Heart right ventricle (tissue), 16 donors: ENCODE results near the gene TMEM100. TPM values are rescaled to one million over a fixed set of nuclear protein-coding genes. Genes with fewer than 3 reads are reported as not detected.

Experiments
- ATAC-seq, 8 donors: fragments of 200-7000 bp; cut with Tn5 transposase; one replicate each; pipeline ENCODE4 v1.9.1; 2020; ENCODE audit warnings: mild to moderate bottlenecking in 8 of 8, moderate library complexity in 8 of 8, moderate number of reproducible peaks in 1 of 8
- DNase-seq, 2 donors: peaks; one replicate each; pipeline ENCODE4 v3.0.0-alpha.2; 2020
- H3K27ac ChIP-seq, 10 donors: fragments of 200-600 bp; sonication (generic) in 2 of 10; one replicate each; pipeline versions ENCODE4 v1.5.0 to v1.8.0; 2020 to 2022; ENCODE audit warnings: mild to moderate bottlenecking in 3 of 10
- H3K27me3 ChIP-seq, 7 donors: fragments of 200-600 bp; one replicate each; pipeline ENCODE4 v1.8.0; 2021 to 2022; ENCODE audit warnings: mild to moderate bottlenecking in 2 of 7
- H3K36me3 ChIP-seq, 9 donors: fragments of 200-600 bp; sonication (generic) in 1 of 9; one replicate each; pipeline versions ENCODE4 v1.5.0 to v1.8.0; 2020 to 2022; ENCODE audit warnings: mild to moderate bottlenecking in 2 of 9
- H3K4me1 ChIP-seq, 9 donors: fragments of 200-600 bp; sonication (generic) in 1 of 9; one replicate each; pipeline versions ENCODE4 v1.5.0 to v1.8.0; 2020 to 2022; ENCODE audit warnings: mild to moderate bottlenecking in 4 of 9
- H3K4me3 ChIP-seq, 10 donors: fragments of 200-600 bp; sonication (generic) in 2 of 10; one replicate each; pipeline versions ENCODE4 v1.5.0 to v1.8.0; 2020 to 2022; ENCODE audit warnings: mild to moderate bottlenecking in 7 of 10, moderate library complexity in 2 of 10
- H3K9me3 ChIP-seq, 11 donors: fragments of 200-600 bp in 10 of 11; sonication (generic) in 2 of 11; one replicate each; pipeline versions ENCODE4 v1.5.0 to v1.8.0; 2013 to 2022; ENCODE audit warnings: mild to moderate bottlenecking in 2 of 11, control low read depth in 1 of 11, moderate library complexity in 1 of 11
- WGBS, 2 donors: extraction: QIAGEN DNeasy Blood & Tissue Kit; methylation state at CpG; one replicate each; pipeline ENCODE4 v1.1.7; 2013; ENCODE audit warnings: inconsistent platforms in 1 of 2; 5-methylcytosine and 5-hydroxymethylcytosine counted together
- intact Hi-C, 10 donors: fragments of 100-400 bp; cut with DNase I; formaldehyde crosslinking; loops; one replicate each; pipeline versions ENCODE4 v1.11.1 to v1.14.2; 2022
- polyA plus RNA-seq, 2 donors: library from polyadenylated mRNA; stranded (reverse); fragments of 200-250 nt; gene quantifications; one replicate each; pipeline ENCODE4 v1.2.3, GENCODE V29; 2013
- total RNA-seq, 10 donors: library from RNA; stranded (reverse); fragmentation: NEBNext Ultra II Directional in 3 of 10; extraction: Animal tissue kit (Norgen Biotek cat#: 25700) in 3 of 10; gene quantifications; one replicate each; pipeline versions ENCODE4 v1.2.1 to v1.2.4, GENCODE V29; 2021 to 2023
- TF ChIP-seq, protein P1 (sequence below), 9 donors: fragments of 200-600 bp; sonication (generic) in 2 of 9; IDR thresholded peaks; one replicate each; pipeline versions ENCODE4 v1.5.0 to v1.8.0; 2021 to 2022; ENCODE audit warnings: antibody characterized with exemption in 9 of 9, mild to moderate bottlenecking in 5 of 9, moderate library complexity in 1 of 9
- donor health status: Arrhythmogenic right ventricular cardiomyopathy.
- donor health status: ischemic (EF 13 %, LVEDD 7.1; RV severe dilation, severe dysfunction).
- donor health status: healthy with polysubstance abuse.
- donor health status: DM: no; HTN: yes; CAD: no.
- donor health status: DM: no; HTN: no; CAD: no.
- donor health status: ischemic (EF 25% LVEDD 6.9; RV normal size, moderate dysfunction).
- donor health status: ischemic (EF 25% LVEDD 5.7; RV mildly dilated, moderate dysfunction).
- donor health status: healthy.
- donor health status: DM: yes; HTN: yes; CAD: no.
- donor health status: Ischemic cardiomyopathy.
- donor health status: ischemic (EF 35%, LVEDD 5.7; RV mildly dilated, moderate dysfunction).
- donor health status: nonischemic (EF 11% LVEDD 7.7; RV severe dilation, severe dysfunction).
- donor health status: DM: yes; HTN: yes; CAD: no.
- donor health status: PGD.
- donor health status: ischemic (EF 29% LVEDD 5.4; RV normal size, mild dysfunction).
- donor health status: nonischemic (EF 23%, LVEDD 6.1; RV moderate dilation, normal function).

The TMEM100 gene
- total and polyA plus RNA-seq, 12 donors: 1.6 to 12.1 (median 6.1) TPM

DNA sequence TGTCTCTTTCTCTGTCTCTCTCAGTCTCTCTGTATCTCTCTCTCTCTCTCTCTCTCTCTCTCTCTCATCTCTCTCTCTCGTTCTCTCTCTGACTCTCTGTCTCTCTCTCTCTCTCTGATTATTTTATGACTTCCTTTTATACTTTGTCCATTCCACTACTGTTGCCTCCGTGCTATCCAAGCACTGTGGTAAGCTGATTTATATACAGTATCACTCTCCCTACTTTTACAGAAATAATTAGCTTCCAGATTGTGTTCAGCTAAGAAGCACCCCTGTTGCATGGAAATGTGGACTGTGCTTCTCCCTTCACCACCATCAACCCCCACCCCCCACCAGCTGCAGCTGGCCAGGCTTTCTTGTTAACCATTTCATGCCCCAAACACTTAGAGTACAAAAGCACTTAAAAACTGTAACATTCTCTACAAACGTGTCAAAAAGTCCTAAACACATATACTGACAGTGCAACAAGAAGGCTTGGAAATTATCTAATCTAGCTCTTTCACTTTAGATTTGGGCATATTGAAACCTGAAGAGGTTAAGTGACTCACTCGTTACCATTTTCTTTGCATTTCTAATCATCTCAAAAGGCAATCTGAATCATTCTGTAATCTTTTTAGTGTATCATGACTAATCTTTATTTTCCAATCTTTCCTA lies 11.6 kb upstream of the TMEM100 start:
- no peaks in the 10 kb centered on the region for H3K36me3 ChIP-seq
- H3K27me3 ChIP-seq: no peaks in the 10 kb centered on the region
- 65 to 66% methylated on average over 4 of the region's 4 CpGs for WGBS, 2 donors
- H3K27ac ChIP-seq: peak overlapping the region in 1 of 10 donors; percentile 25
- DNase-seq (no peak), ATAC-seq (no peak)
- H3K4me3 ChIP-seq: no peak overlapping the region
- H3K9me3 ChIP-seq: no peaks in the 10 kb centered on the region
- H3K4me1 ChIP-seq: peaks cover 5 to 46% (median 37%) of the 10 kb centered on the region in 9 donors
- intact Hi-C loops: loop anchor here in 1 of 10 donors (5.0 kb wide), 1 partner anchor 33 kb away; no protein-coding TSS in a partner anchor
- TF ChIP-seq, protein P1, sequence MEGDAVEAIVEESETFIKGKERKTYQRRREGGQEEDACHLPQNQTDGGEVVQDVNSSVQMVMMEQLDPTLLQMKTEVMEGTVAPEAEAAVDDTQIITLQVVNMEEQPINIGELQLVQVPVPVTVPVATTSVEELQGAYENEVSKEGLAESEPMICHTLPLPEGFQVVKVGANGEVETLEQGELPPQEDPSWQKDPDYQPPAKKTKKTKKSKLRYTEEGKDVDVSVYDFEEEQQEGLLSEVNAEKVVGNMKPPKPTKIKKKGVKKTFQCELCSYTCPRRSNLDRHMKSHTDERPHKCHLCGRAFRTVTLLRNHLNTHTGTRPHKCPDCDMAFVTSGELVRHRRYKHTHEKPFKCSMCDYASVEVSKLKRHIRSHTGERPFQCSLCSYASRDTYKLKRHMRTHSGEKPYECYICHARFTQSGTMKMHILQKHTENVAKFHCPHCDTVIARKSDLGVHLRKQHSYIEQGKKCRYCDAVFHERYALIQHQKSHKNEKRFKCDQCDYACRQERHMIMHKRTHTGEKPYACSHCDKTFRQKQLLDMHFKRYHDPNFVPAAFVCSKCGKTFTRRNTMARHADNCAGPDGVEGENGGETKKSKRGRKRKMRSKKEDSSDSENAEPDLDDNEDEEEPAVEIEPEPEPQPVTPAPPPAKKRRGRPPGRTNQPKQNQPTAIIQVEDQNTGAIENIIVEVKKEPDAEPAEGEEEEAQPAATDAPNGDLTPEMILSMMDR (IDR thresholded peaks at IDR 0.05): no peak

DNA sequence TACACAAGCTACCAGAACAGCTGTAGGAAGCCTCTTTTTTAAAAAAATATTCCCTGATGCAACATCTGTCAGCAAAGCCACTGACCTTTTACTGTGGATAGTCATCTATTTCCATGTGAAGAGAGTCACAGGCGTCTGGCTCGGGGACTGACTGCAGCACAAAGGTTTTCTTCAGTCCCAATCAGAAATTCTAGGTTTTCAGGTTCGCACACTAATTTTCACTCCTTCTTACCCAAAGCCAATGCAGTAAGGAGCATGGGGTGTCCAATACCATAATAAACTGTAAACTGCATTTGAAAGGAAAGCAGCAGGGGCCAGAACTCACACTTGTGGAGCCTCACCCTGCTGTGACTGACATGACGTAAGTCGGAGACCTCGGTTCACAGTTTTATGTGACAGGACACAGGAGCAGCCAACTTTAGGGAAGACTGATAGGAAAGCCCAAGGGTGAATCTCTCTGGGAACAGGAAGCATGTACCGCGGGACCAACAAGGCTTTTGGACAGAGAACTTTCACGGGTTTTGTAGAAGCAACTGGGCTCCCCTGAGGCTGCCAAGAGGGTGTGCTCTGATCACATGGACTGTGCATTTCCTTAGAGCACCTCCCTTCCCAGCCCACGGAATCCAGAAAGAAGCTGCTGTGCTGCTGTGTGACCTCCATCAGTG lies 9.1 kb upstream of the TMEM100 start:
- peak overlapping the region; percentile 62 to 88 (median 84) for H3K27ac ChIP-seq
- 12% methylated on average over 10 of the region's 10 CpGs for WGBS, 2 donors
- no peaks in the 10 kb centered on the region for H3K36me3 ChIP-seq
- intact Hi-C loops: loop anchor here in 1 of 10 donors (5.0 kb wide), 1 partner anchor 36 kb away; no protein-coding TSS in a partner anchor
- H3K4me1 ChIP-seq: peaks cover 5 to 54% (median 43%) of the 10 kb centered on the region in 9 donors
- peak overlapping the region in 9 of 10 donors; percentile 8 to 46 (median 37) for H3K4me3 ChIP-seq
- TF ChIP-seq, protein P1 (IDR thresholded peaks at IDR 0.05): no peak
- peak; percentile 65 to 78 for DNase-seq
- no peaks in the 10 kb centered on the region for H3K27me3 ChIP-seq
- H3K9me3 ChIP-seq: no peaks in the 10 kb centered on the region
- ATAC-seq: peak; percentile 83 to 94 (median 90)

DNA sequence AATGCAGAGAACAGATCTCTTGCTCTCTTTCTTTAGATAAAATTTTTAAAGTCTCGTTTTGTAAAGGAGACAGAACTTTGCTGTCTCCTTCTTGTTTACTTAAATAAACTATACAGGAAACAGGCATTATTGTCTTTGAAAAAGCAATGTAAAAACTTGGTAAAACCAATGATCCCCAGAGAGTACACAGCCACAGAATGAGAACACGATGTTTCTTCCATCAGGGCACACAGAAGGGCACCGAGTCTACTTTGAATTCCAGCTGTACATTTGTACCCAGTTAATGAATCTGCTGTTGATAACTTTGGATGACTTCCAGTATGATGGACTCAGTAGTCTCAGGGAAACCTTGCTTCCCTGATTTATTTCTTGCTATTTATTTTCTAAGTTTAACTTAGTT lies 8.1 kb upstream of the TMEM100 start:
- peaks cover 5 to 63% (median 51%) of the 10 kb centered on the region in 9 donors for H3K4me1 ChIP-seq
- TF ChIP-seq, protein P1 (IDR thresholded peaks at IDR 0.05): no peak
- intact Hi-C loops: loop anchor here in 1 of 10 donors (5.0 kb wide), 1 partner anchor 36 kb away; no protein-coding TSS in a partner anchor
- H3K9me3 ChIP-seq: no peaks in the 10 kb centered on the region
- 15% methylated on average over 3 of the region's 3 CpGs for WGBS, 2 donors
- DNase-seq: no peak
- H3K27me3 ChIP-seq: no peaks in the 10 kb centered on the region
- H3K27ac ChIP-seq: peak overlapping the region; percentile 62 to 88 (median 84)
- peak overlapping the region in 9 of 10 donors; percentile 8 to 46 (median 37) for H3K4me3 ChIP-seq
- peak in 5 of 8 donors; percentile 25 to 74 (median 54) for ATAC-seq
- H3K36me3 ChIP-seq: no peaks in the 10 kb centered on the region

GRCh38 chr17:55730380-55730779 lies 7.7 kb upstream of the TMEM100 start:
- H3K9me3 ChIP-seq: no peaks in the 10 kb centered on the region
- H3K27me3 ChIP-seq: no peaks in the 10 kb centered on the region
- peak overlapping the region in 8 of 10 donors; percentile 8 to 46 (median 38) for H3K4me3 ChIP-seq
- intact Hi-C loops: loop anchor here in 1 of 10 donors (5.0 kb wide), 1 partner anchor 37 kb away; no protein-coding TSS in a partner anchor
- H3K36me3 ChIP-seq: no peaks in the 10 kb centered on the region
- no peak for ATAC-seq
- TF ChIP-seq, protein P1 (IDR thresholded peaks at IDR 0.05): no peak
- H3K27ac ChIP-seq: peak overlapping the region; percentile 62 to 88 (median 84)
- no peak for DNase-seq
- H3K4me1 ChIP-seq: peaks cover 5 to 64% (median 51%) of the 10 kb centered on the region in 9 donors
- WGBS, 2 donors: 0 to 5% methylated on average over 1 of the region's 1 CpG
